Chondrocyte (in vitro differentiated cells): ENCODE results near the gene COL5A3. TPM values are rescaled to one million over a fixed set of nuclear protein-coding genes. Genes with fewer than 3 reads are reported as not detected.

ENCODE experiments used
- DNase-seq: peaks from one replicate; pipeline ENCODE4 v3.0.0; 2021; ENCODE audit warnings: mixed read lengths, low spot score
- H3K27ac Mint-ChIP-seq: one replicate; pipeline ENCODE4 v1.8.0; 2021; ENCODE audit warnings: mild to moderate bottlenecking, moderate library complexity, mixed read lengths; ENCODE audit not compliant: unreplicated experiment
- H3K27me3 Mint-ChIP-seq: 2 replicates; pipeline ENCODE4 v1.8.0; 2021; ENCODE audit warnings: low read depth, mixed read lengths
- H3K36me3 Mint-ChIP-seq: 2 replicates; pipeline ENCODE4 v1.8.0; 2021; ENCODE audit warnings: low read depth, mixed read lengths
- H3K4me1 Mint-ChIP-seq: 2 replicates; pipeline ENCODE4 v1.8.0; 2021; ENCODE audit warnings: low read depth, mild to moderate bottlenecking, mixed read lengths
- H3K4me3 Mint-ChIP-seq: one replicate; pipeline ENCODE4 v1.8.0; 2021; ENCODE audit warnings: mild to moderate bottlenecking, moderate library complexity, mixed read lengths; ENCODE audit not compliant: unreplicated experiment
- H3K9me3 Mint-ChIP-seq: 2 replicates; pipeline ENCODE4 v1.8.0; 2021; ENCODE audit warnings: low read depth, mixed read lengths
- microRNA-seq: library from miRNA; unstranded; fragments of <30 nt; microRNA quantifications from one replicate; pipeline ENCODE4 v1.2.0, GENCODE V29; 2020; ENCODE audit warnings: borderline number of aligned reads
- total RNA-seq: library from RNA; stranded (reverse); gene quantifications from 3 replicates; pipeline ENCODE4 v1.2.1, GENCODE V29; 2021
- TF ChIP-seq, protein P1 (sequence below): fragments of 200-600 bp; sonication (generic); IDR thresholded peaks from 2 replicates; pipeline ENCODE4 v1.5.0; 2021; ENCODE audit warnings: antibody characterized with exemption, mild to moderate bottlenecking, moderate library complexity

The COL5A3 gene
- total RNA-seq, 1 donor from 2014 or later = 65.9 TPM

DNA sequence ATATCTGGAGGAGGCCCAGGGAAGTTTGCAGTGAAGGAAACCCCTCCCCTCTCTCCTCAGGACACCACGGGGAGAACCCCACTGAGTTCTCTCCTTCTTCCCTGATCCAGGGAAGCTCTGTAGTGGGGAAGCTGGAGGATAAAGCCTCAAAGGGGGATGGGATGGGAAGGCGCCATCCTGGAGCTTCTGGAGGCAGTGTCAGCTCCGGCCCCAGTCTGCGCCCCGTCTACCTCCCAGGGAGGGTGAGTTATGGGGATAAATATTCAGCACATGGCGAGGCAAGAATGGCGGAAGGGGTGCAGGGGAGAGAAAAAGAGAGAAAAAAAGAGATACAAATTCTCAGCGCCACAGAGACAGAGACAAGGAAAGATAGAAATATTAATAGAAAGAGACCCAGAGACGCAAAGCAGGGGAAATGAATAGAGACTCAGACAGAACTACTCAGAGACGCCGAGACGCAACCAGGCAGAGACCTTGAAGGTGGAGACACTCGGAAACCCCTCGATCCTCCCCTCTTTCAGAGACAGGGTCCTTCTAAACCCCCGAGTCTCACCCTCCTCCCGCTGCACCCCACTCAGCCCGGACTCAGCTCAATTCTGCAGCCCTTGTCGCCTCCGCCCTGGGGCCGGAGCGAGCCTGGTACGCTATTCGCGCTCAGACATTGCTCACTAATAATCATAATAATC is 97.6 kb downstream of the COL5A3 start:
- H3K9me3 Mint-ChIP-seq = no peaks in the 10 kb centered on the region
- H3K27ac Mint-ChIP-seq = no peak overlapping the region
- H3K36me3 Mint-ChIP-seq = no peaks in the 10 kb centered on the region
- no peak overlapping the region for H3K4me3 Mint-ChIP-seq
- TF ChIP-seq, protein P1, sequence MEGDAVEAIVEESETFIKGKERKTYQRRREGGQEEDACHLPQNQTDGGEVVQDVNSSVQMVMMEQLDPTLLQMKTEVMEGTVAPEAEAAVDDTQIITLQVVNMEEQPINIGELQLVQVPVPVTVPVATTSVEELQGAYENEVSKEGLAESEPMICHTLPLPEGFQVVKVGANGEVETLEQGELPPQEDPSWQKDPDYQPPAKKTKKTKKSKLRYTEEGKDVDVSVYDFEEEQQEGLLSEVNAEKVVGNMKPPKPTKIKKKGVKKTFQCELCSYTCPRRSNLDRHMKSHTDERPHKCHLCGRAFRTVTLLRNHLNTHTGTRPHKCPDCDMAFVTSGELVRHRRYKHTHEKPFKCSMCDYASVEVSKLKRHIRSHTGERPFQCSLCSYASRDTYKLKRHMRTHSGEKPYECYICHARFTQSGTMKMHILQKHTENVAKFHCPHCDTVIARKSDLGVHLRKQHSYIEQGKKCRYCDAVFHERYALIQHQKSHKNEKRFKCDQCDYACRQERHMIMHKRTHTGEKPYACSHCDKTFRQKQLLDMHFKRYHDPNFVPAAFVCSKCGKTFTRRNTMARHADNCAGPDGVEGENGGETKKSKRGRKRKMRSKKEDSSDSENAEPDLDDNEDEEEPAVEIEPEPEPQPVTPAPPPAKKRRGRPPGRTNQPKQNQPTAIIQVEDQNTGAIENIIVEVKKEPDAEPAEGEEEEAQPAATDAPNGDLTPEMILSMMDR = no peak
- peaks cover 18% of the 10 kb centered on the region for H3K4me1 Mint-ChIP-seq
- no peaks in the 10 kb centered on the region for H3K27me3 Mint-ChIP-seq
- DNase-seq = no peak

DNA sequence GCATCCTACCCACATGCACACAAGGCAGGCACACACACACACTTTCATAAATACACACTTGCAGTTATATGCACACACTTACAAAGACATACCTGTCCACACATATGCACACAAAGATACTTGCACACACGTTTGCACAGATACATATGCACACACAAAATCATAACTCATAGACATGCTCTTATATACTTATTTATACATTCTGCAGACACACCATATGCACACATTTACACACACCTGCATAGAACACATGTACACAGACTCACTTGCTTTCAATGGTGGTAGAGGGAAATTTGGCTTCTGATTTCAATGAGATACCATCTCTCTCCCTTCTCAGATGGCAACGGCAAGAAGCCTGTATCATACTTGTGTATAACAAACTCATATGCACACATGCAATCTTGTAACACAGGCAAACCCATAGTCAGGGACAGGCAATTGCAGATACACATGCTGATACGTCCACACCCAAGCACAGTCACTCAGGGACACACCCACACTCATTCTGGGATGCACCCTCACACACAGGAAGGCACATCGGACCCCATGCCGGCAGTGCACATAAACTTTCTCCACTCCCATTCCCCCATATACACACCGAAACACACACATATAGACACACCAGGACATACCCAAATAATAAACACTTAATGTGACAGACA is 98.6 kb downstream of the COL5A3 start:
- Mint-ChIP-seq H3K27me3 (no peaks in the 10 kb centered on the region), H3K4me3 (no peak overlapping the region), H3K36me3 (no peaks in the 10 kb centered on the region), H3K9me3 (no peaks in the 10 kb centered on the region), H3K27ac (no peak overlapping the region), H3K4me1 (peaks cover 8% of the 10 kb centered on the region)
- TF ChIP-seq, protein P1 = no peak
- no peak for DNase-seq

DNA sequence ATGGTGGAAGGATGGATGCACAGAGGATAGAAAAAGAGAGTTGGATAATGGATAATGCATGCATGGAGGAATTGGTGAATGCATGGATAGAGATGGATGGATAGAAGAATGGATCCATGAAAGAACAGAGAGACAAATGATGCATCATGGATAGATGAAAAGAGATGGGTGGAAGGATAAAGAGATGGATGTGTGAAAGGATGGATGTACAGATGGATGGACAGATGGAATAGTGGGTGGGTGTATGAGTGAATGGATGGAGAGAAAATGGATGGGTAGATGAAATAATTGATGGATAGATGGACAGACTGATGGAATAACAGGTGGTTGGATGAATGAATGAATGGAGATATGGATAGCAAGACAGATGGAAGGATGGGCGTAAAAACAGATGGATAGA is 99.7 kb downstream of the COL5A3 start:
- H3K9me3 Mint-ChIP-seq = no peaks in the 10 kb centered on the region
- peaks cover 6% of the 10 kb centered on the region for H3K4me1 Mint-ChIP-seq
- TF ChIP-seq, protein P1 = no peak
- H3K36me3 Mint-ChIP-seq = no peaks in the 10 kb centered on the region
- no peak for DNase-seq
- H3K27ac Mint-ChIP-seq = no peak overlapping the region
- H3K27me3 Mint-ChIP-seq = no peaks in the 10 kb centered on the region
- H3K4me3 Mint-ChIP-seq = no peak overlapping the region

Small RNAs within 50 kb of the gene (microRNA-seq; reads per million reads assigned to microRNA genes)
- gene MIR5589 = not detected

Other genes with a start within 250 kb of the COL5A3 start
- 18.8 to 20.3 TPM (median 19.4 TPM) in 3 replicates for gene ZNF846, start 241.8 kb downstream of the COL5A3 start, total RNA-seq
- 24.2 to 27.8 TPM (median 26.7 TPM) in 3 replicates for gene FBXL12, start 191.4 kb downstream of the COL5A3 start, total RNA-seq
- gene UBL5, start 182.6 kb downstream of the COL5A3 start, total RNA-seq = 265 to 294 TPM (median 265 TPM) in 3 replicates
- gene PIN1, start 175.2 kb downstream of the COL5A3 start, total RNA-seq = 64.5 to 78.4 TPM (median 65.5 TPM) in 3 replicates
- gene OLFM2, start 74.0 kb downstream of the COL5A3 start, total RNA-seq = 51.0 to 68.8 TPM (median 67.9 TPM) in 3 replicates
- gene RDH8, start 3.0 kb upstream of the COL5A3 start, total RNA-seq = not detected in 3 replicates
- 15.8 to 21.8 TPM (median 19.9 TPM) in 3 replicates for gene SHFL, start 75.8 kb upstream of the COL5A3 start, total RNA-seq
- gene ANGPTL6, start 92.2 kb upstream of the COL5A3 start, total RNA-seq = 0.45 to 0.46 TPM in 2 of 3 replicates, not detected in the other
- gene PPAN, start 95.9 kb upstream of the COL5A3 start, total RNA-seq = 28.2 to 33.1 TPM (median 31.0 TPM) in 3 replicates
- gene P2RY11, start 101.2 kb upstream of the COL5A3 start, total RNA-seq = 9.5 to 13.5 TPM (median 10.4 TPM) in 3 replicates
- gene EIF3G, start 109.4 kb upstream of the COL5A3 start, total RNA-seq = 145 to 149 TPM (median 146 TPM) in 3 replicates
- gene DNMT1, start 184.4 kb upstream of the COL5A3 start, total RNA-seq = 46.1 to 90.2 TPM (median 47.8 TPM) in 3 replicates
- 4.7 to 13.4 TPM (median 12.0 TPM) in 3 replicates for gene S1PR2, start 220.8 kb upstream of the COL5A3 start, total RNA-seq
- gene MRPL4, start 241.7 kb upstream of the COL5A3 start, total RNA-seq = 39.4 to 46.1 TPM (median 39.6 TPM) in 3 replicates